Heart left ventricle (tissue), 16 donors: Measurements from ENCODE around the gene CFAP52. TPM values are rescaled to one million over a fixed set of nuclear protein-coding genes. Genes with fewer than 3 reads are reported as not detected.
"Not testable (repeated sequence)": the region's sequence is repeated elsewhere in the genome, so short reads cannot be mapped to it uniquely, and the experiment has no call there.

ENCODE experiments used
- ATAC-seq, 4 donors: fragments of 200-7000 bp; cut with Tn5 transposase; one replicate each; pipeline ENCODE4 v1.9.1; 2020 to 2022; ENCODE audit warnings: moderate library complexity in 4 of 4, mild to moderate bottlenecking in 3 of 4, moderate number of reproducible peaks in 1 of 4
- DNase-seq, 5 donors: peaks; one replicate each; pipeline ENCODE4 v3.0.0-alpha.2; 2020
- H3K27ac ChIP-seq, 12 donors: fragments of 200-600 bp; sonication (generic) in 4 of 12; one replicate each; pipeline versions ENCODE4 v1.5.0 to v1.8.0; 2016 to 2022; ENCODE audit warnings: mild to moderate bottlenecking in 2 of 12
- H3K27me3 ChIP-seq, 9 donors: fragments of 200-600 bp; sonication (generic) in 2 of 9; one replicate each; pipeline versions ENCODE4 v1.5.1 to v1.8.0; 2016 to 2022; ENCODE audit warnings: mild to moderate bottlenecking in 3 of 9
- H3K36me3 ChIP-seq, 9 donors: fragments of 200-600 bp; sonication (generic) in 2 of 9; one replicate each; pipeline versions ENCODE4 v1.5.0 to v1.8.0; 2018 to 2022; ENCODE audit warnings: mild to moderate bottlenecking in 2 of 9
- H3K4me1 ChIP-seq, 12 donors: fragments of 200-600 bp; sonication (generic) in 4 of 12; one replicate each; pipeline versions ENCODE4 v1.5.0 to v1.8.0; 2016 to 2022; ENCODE audit warnings: mild to moderate bottlenecking in 3 of 12
- H3K4me3 ChIP-seq, 12 donors: fragments of 200-600 bp; sonication (generic) in 4 of 12; one replicate each; pipeline versions ENCODE4 v1.5.0 to v1.8.0; 2017 to 2022; ENCODE audit warnings: mild to moderate bottlenecking in 9 of 12, moderate library complexity in 4 of 12
- H3K9me3 ChIP-seq, 12 donors: fragments of 200-600 bp; sonication (generic) in 4 of 12; one replicate each; pipeline versions ENCODE4 v1.5.0 to v1.8.0; 2016 to 2022; ENCODE audit warnings: mild to moderate bottlenecking in 1 of 12
- POLR2A ChIP-seq, 2 donors: fragments of 450-650 bp; IDR thresholded peaks; one replicate each; pipeline ENCODE4 v1.6.1; 2017; ENCODE audit warnings: antibody characterized with exemption in 2 of 2, mild to moderate bottlenecking in 2 of 2, moderate library complexity in 2 of 2
- WGBS, 4 donors: extraction: QIAGEN DNeasy Blood & Tissue Kit in 2 of 4; methylation state at CpG; one replicate each; pipeline versions ENCODE4 v1.1.5 to v1.1.7; 2013 to 2018; 5-methylcytosine and 5-hydroxymethylcytosine counted together
- intact Hi-C, 10 donors: fragments of 100-400 bp; cut with DNase I; formaldehyde crosslinking; loops; one replicate each; pipeline versions ENCODE4 v1.11.1 to v1.14.2; 2022
- polyA plus RNA-seq, 2 donors: library from polyadenylated mRNA; stranded (reverse); fragments of 200-250 nt; gene quantifications; one replicate each; pipeline ENCODE4 v1.2.3, GENCODE V29; 2013
- total RNA-seq, 9 donors: library from RNA; depleted of rRNA in 2 of 9; stranded (reverse); fragments of >200 nt in 2 of 9; fragmentation: NEBNext Ultra II Directional in 3 of 9; extraction: Animal tissue kit (Norgen Biotek cat#: 25700) in 3 of 9; gene quantifications; one replicate each; pipeline versions ENCODE4 v1.1.0 to v1.2.4, GENCODE V29; 2016 to 2023
- TF ChIP-seq, protein P1 (sequence below), 12 donors: fragments of 200-600 bp; sonication (generic) in 4 of 12; IDR thresholded peaks; one replicate each; pipeline versions ENCODE4 v1.5.0 to v1.8.0; 2018 to 2022; ENCODE audit warnings: antibody characterized with exemption in 12 of 12, mild to moderate bottlenecking in 5 of 12
- donor health status: ischemic (EF 13 %, LVEDD 7.1; RV severe dilation, severe dysfunction).
- donor health status: healthy with polysubstance abuse.
- donor health status: DM: no; HTN: yes; CAD: no.
- donor health status: DM: no; HTN: no; CAD: no.
- donor health status: ischemic (EF 25% LVEDD 6.9; RV normal size, moderate dysfunction).
- donor health status: ischemic (EF 25% LVEDD 5.7; RV mildly dilated, moderate dysfunction).
- donor health status: healthy.
- donor health status: DM: yes; HTN: yes; CAD: no.
- donor health status: ischemic (EF 35%, LVEDD 5.7; RV mildly dilated, moderate dysfunction).
- donor health status: nonischemic (EF 11% LVEDD 7.7; RV severe dilation, severe dysfunction).
- donor health status: DM: yes; HTN: yes; CAD: no.
- donor health status: PGD.
- donor health status: ischemic (EF 29% LVEDD 5.4; RV normal size, mild dysfunction).
- donor health status: nonischemic (EF 23%, LVEDD 6.1; RV moderate dilation, normal function).

The CFAP52 gene
- total and polyA plus RNA-seq, 11 donors = 0.87 TPM; not detected in 10

GRCh38 chr17:9549215-9549614, 27.2 kb upstream of the CFAP52 start:
- ATAC-seq (no peak), DNase-seq (no peak)
- WGBS, 4 donors = 90 to 98% (median 96%) methylated on average over 2 of the region's 2 CpGs
- Histone ChIP-seq H3K9me3 (no peaks in the 10 kb centered on the region), H3K36me3 (peaks cover 0 to 38% (median 12%) of the 10 kb centered on the region in 9 donors), H3K27ac (no peak overlapping the region), H3K27me3 (no peaks in the 10 kb centered on the region), H3K4me1 (no peaks in the 10 kb centered on the region), H3K4me3 (no peak overlapping the region)
- TF ChIP-seq POLR2A (IDR thresholded peaks at IDR 0.05) = no peak
- TF ChIP-seq, protein P1, sequence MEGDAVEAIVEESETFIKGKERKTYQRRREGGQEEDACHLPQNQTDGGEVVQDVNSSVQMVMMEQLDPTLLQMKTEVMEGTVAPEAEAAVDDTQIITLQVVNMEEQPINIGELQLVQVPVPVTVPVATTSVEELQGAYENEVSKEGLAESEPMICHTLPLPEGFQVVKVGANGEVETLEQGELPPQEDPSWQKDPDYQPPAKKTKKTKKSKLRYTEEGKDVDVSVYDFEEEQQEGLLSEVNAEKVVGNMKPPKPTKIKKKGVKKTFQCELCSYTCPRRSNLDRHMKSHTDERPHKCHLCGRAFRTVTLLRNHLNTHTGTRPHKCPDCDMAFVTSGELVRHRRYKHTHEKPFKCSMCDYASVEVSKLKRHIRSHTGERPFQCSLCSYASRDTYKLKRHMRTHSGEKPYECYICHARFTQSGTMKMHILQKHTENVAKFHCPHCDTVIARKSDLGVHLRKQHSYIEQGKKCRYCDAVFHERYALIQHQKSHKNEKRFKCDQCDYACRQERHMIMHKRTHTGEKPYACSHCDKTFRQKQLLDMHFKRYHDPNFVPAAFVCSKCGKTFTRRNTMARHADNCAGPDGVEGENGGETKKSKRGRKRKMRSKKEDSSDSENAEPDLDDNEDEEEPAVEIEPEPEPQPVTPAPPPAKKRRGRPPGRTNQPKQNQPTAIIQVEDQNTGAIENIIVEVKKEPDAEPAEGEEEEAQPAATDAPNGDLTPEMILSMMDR (IDR thresholded peaks at IDR 0.05) = no peak
- intact Hi-C loops = no loop called here

- peaks cover 0 to 54% (median 16%) of the 10 kb centered on the region in 9 donors for H3K36me3 ChIP-seq
- intact Hi-C loops = no loop called here
- H3K27me3 ChIP-seq = no peaks in the 10 kb centered on the region
- no peaks in the 10 kb centered on the region for H3K9me3 ChIP-seq
- H3K27ac ChIP-seq = no peak overlapping the region
- no peak for DNase-seq
- ATAC-seq = no peak
- TF ChIP-seq, protein P1 (IDR thresholded peaks at IDR 0.05) = no peak
- no peak for TF ChIP-seq POLR2A (IDR thresholded peaks at IDR 0.05)
- WGBS, 4 donors = 86 to 92% (median 90%) methylated on average over 2 of the region's 2 CpGs
- H3K4me3 ChIP-seq = no peak overlapping the region
- peaks cover 0 to 9% (median 0%) of the 10 kb centered on the region in 12 donors for H3K4me1 ChIP-seq
Measured at GRCh38 chr17:9553181-9553580, 23.3 kb upstream of the CFAP52 start.

GRCh38 chr17:9553596-9553995, 22.8 kb upstream of the CFAP52 start:
- WGBS, 4 donors = 90 to 94% (median 92%) methylated on average over 4 of the region's 4 CpGs
- H3K27ac ChIP-seq = no peak overlapping the region
- no peak for TF ChIP-seq POLR2A (IDR thresholded peaks at IDR 0.05)
- TF ChIP-seq, protein P1 (IDR thresholded peaks at IDR 0.05) = no peak
- peaks cover 0 to 53% (median 16%) of the 10 kb centered on the region in 9 donors for H3K36me3 ChIP-seq
- H3K27me3 ChIP-seq = no peaks in the 10 kb centered on the region
- peaks cover 0 to 9% (median 0%) of the 10 kb centered on the region in 12 donors for H3K4me1 ChIP-seq
- H3K9me3 ChIP-seq = no peaks in the 10 kb centered on the region
- intact Hi-C loops = no loop called here
- DNase-seq = no peak
- H3K4me3 ChIP-seq = no peak overlapping the region
- ATAC-seq = no peak

GRCh38 chr17:9554715-9555114, 21.7 kb upstream of the CFAP52 start:
- peaks cover 0 to 44% (median 16%) of the 10 kb centered on the region in 9 donors for H3K36me3 ChIP-seq

More at GRCh38 chr17:9554715-9555114, 21.7 kb upstream of the CFAP52 start:
- H3K9me3 ChIP-seq, H3K27me3 ChIP-seq, H3K4me1 ChIP-seq, H3K4me3 ChIP-seq, DNase-seq, intact Hi-C loops, H3K27ac ChIP-seq, ATAC-seq: not testable (repeated sequence)
- TF ChIP-seq, protein P1 (IDR thresholded peaks at IDR 0.05) = peak in 8 of 12 donors; percentile 9 to 40 (median 30)
- WGBS, 4 donors = 76 to 79% (median 78%) methylated on average over 6 of the region's 6 CpGs
